H1 (cell line): ENCODE data around the gene WFDC1.

Experiments used
- ASH2L ChIP-seq: fragments of 200-600, 300-600 bp; sonication (generic); IDR thresholded peaks from one replicate; pipeline ENCODE4 v1.7.1; 2017; ENCODE audit warnings: low read length
- CEBPB ChIP-seq: IDR thresholded peaks from 2 replicates; pipeline ENCODE4 v1.6.1; 2012; ENCODE audit warnings: low read depth, low read length
- CTCF ChIP-seq, 3 experiments: IDR thresholded peaks; 1 replicate in 2 of 3; 2 replicates in 1 of 3; pipeline versions ENCODE4 v1.5.1 to v1.6.1; 2011; ENCODE audit warnings: low read length in 3 of 3, mild to moderate bottlenecking in 3 of 3, inconsistent platforms in 2 of 3, low read depth in 1 of 3, moderate library complexity in 1 of 3; ENCODE audit not compliant: insufficient read depth in 1 of 3; ENCODE audit errors: control extremely low read depth in 1 of 3
- EP300 ChIP-seq, 2 experiments: IDR thresholded peaks; 1 replicate in 1 of 2; 2 replicates in 1 of 2; pipeline ENCODE4 v1.6.1; 2011 to 2012; ENCODE audit warnings: low read depth in 2 of 2, low read length in 2 of 2, mild to moderate bottlenecking in 2 of 2, borderline replicate concordance in 1 of 2, inconsistent platforms in 1 of 2, moderate library complexity in 1 of 2
- EZH2 ChIP-seq: fragments of 200-600 bp; sonication (generic); IDR thresholded peaks from 2 replicates; pipeline ENCODE4 v1.7.1; 2012; ENCODE audit warnings: low read depth, mild to moderate bottlenecking, moderate library complexity, low read length, inconsistent platforms; ENCODE audit not compliant: severe bottlenecking
- MAFK ChIP-seq: IDR thresholded peaks from 2 replicates; pipeline ENCODE4 v1.6.1; 2012; ENCODE audit warnings: low read depth, mild to moderate bottlenecking, improper control_type of control experiment, low read length
- POLR2AphosphoS5 ChIP-seq: IDR thresholded peaks from 2 replicates; pipeline ENCODE4 v1.6.1; 2011; ENCODE audit warnings: low read depth, low read length
- RAD21 ChIP-seq, 2 experiments: IDR thresholded peaks in 1 of 2; conservative IDR thresholded peaks in 1 of 2; 2 replicates each; pipeline ENCODE4 v1.6.1; 2011; ENCODE audit warnings: low read depth in 2 of 2, low read length in 2 of 2, improper control_type of control experiment in 1 of 2, inconsistent platforms in 1 of 2, mild to moderate bottlenecking in 1 of 2, moderate library complexity in 1 of 2
- TCF12 ChIP-seq: IDR thresholded peaks from 2 replicates; pipeline ENCODE4 v1.6.1; 2011; ENCODE audit warnings: low read depth, mild to moderate bottlenecking, low read length
- YY1 ChIP-seq: IDR thresholded peaks from 2 replicates; pipeline ENCODE4 v1.6.1; 2011; ENCODE audit warnings: low read depth, mild to moderate bottlenecking, low read length
- TF ChIP-seq, protein P1 (sequence below): IDR thresholded peaks from 2 replicates; pipeline ENCODE4 v1.6.1; 2011; ENCODE audit warnings: low read depth, mild to moderate bottlenecking, low read length; ENCODE audit not compliant: insufficient read depth

- TF ChIP-seq, protein P1, sequence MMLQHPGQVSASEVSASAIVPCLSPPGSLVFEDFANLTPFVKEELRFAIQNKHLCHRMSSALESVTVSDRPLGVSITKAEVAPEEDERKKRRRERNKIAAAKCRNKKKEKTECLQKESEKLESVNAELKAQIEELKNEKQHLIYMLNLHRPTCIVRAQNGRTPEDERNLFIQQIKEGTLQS, result no peak
- TF ChIP-seq EP300 (IDR thresholded peaks at IDR 0.05; ENCODE audit: borderline replicate concordance in 1 of 2, low read depth in 2 of 2, low read length in 2 of 2) (no peak), POLR2AphosphoS5 (no peak), RAD21 (IDR thresholded peaks at IDR 0.05 in 1 of 2, conservative IDR thresholded peaks at IDR 0.05 in 1 of 2; ENCODE audit: low read depth in 2 of 2, low read length in 2 of 2) (no peak), YY1 (no peak), MAFK (no peak), TCF12 (no peak), CEBPB (no peak), CTCF (IDR thresholded peaks at IDR 0.05; ENCODE audit: control extremely low read depth in 1 of 3, insufficient read depth in 1 of 3, low read depth in 1 of 3, low read length in 3 of 3) (no peak), EZH2 (no peak), ASH2L (no peak)
These were observed 20.1 kb downstream of the WFDC1 start for GRCh38 chr16:84314814-84315213.
